ENCODE measurements around the gene THUMPD3.

- TF ChIP-seq CTCF (conservative IDR thresholded peaks at IDR 0.05; ENCODE audit: low read length) = no peak
- TF ChIP-seq EZH2phosphoT487 (IDR thresholded peaks at IDR 0.05; ENCODE audit: borderline replicate concordance) = no peak
These were observed 16.5 kb downstream of the THUMPD3 start for GRCh38 chr3:9379327-9379726.
